ENCODE measurements around the gene TM9SF2. TPM values are rescaled to one million over a fixed set of nuclear protein-coding genes. Genes with fewer than 3 reads are reported as not detected.
"Not testable (repeated sequence)": the region's sequence is repeated elsewhere in the genome, so short reads cannot be mapped to it uniquely, and the experiment has no call there.

Gene TM9SF2
- polyA plus RNA-seq, 3 donors = 54.0 to 255 (median 218) TPM

- Histone ChIP-seq H3K36me3 (replicated peaks in 1 of 2; ENCODE audit: control insufficient read depth in 1 of 2, insufficient read depth in 2 of 2, low read length in 2 of 2) (no peaks in the 10 kb centered on the region), H3K4me1 (ENCODE audit: control insufficient read depth in 1 of 2, insufficient read depth in 2 of 2, low read length in 2 of 2) (peaks cover 33% of the 10 kb centered on the region in 2 donors), H3K27me3 (ENCODE audit: control insufficient read depth in 2 of 2, insufficient read depth in 2 of 2, low read length in 2 of 2) (no peaks in the 10 kb centered on the region), H3K9me3 (replicated peaks in 1 of 2; ENCODE audit: control insufficient read depth in 1 of 2, insufficient read depth in 1 of 2, low read length in 2 of 2) (peaks cover 0 to 2% of the 10 kb centered on the region in 2 donors), H3K79me2 (ENCODE audit: insufficient read depth, low read length) (no peaks in the 10 kb centered on the region), H3K9ac (ENCODE audit: insufficient read depth, low read length, poor library complexity, severe bottlenecking) (no peak overlapping the region), H3K4me2 (replicated peaks; ENCODE audit: extremely low read depth, low read length, poor library complexity, severe bottlenecking) (no peak overlapping the region), H3K4me3 (replicated peaks in 1 of 3; ENCODE audit: low read depth in 2 of 3, low read length in 3 of 3) (no peak overlapping the region), H4K20me1 (ENCODE audit: insufficient read depth, low read length) (no peaks in the 10 kb centered on the region), H3K27ac (ENCODE audit: low read depth in 1 of 2, low read length in 2 of 2) (no peak overlapping the region), H2AFZ (ENCODE audit: insufficient read depth, low read depth, low read length, poor library complexity, severe bottlenecking) (no peak overlapping the region)
- Mint-ChIP-seq H3K4me3 (no peak overlapping the region), H3K9me3 (peaks cover 0 to 6% (median 3%) of the 10 kb centered on the region in 7 donors), H3K27me3 (ENCODE audit: low read depth in 3 of 3) (no peaks in the 10 kb centered on the region), H3K4me1 (peaks cover 39% of the 10 kb centered on the region), H3K27ac (peak overlapping the region in 1 of 7 donors; percentile 8), H3K36me3 (peaks cover 11 to 17% of the 10 kb centered on the region in 2 donors)
- peak in 1 of 3 donors; percentile 35 for DNase-seq
- whole genome bisulfite sequencing (ENCODE audit: insufficient coverage) = no CpG with 5 or more reads among the region's 3 CpGs
- TF ChIP-seq CTCF (IDR thresholded peaks at IDR 0.05) = no peak
- intact Hi-C loops (cut with micrococcal nuclease) = no loop called here
Observed at GRCh38 chr13:99489028-99489427, 12.2 kb upstream of the TM9SF2 start.

DNA sequence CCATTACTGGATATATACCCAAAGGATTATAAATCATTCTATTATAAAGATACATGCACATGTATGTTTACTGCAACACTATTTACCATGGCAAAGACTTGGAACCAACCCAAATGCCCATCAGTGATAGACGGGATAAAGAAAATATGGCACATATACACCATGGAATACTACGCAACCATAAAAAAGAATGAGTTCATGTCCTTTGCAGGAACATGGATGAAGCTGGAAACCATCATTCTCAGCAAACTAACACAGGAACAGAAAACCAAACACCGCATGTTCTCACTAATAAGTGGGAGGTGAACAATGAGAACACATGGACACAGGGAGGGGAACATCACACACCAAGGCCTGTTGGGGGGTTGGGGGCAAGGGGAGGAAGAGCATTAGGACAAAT is 9.5 kb upstream of the TM9SF2 start:
- no CpG with 5 or more reads among the region's 3 CpGs for WGBS (ENCODE audit: insufficient coverage)
- DNase-seq; H3K27me3 Mint-ChIP-seq (ENCODE audit: low read depth in 3 of 3); H3K4me3 ChIP-seq (replicated peaks in 1 of 3; ENCODE audit: low read depth in 2 of 3, low read length in 3 of 3); H3K4me3 Mint-ChIP-seq; intact Hi-C loops (cut with micrococcal nuclease); H3K9me3 ChIP-seq (replicated peaks in 1 of 2; ENCODE audit: control insufficient read depth in 1 of 2, insufficient read depth in 1 of 2, low read length in 2 of 2); H3K4me2 ChIP-seq (replicated peaks; ENCODE audit: extremely low read depth, low read length, poor library complexity, severe bottlenecking); H2AFZ ChIP-seq (ENCODE audit: insufficient read depth, low read depth, low read length, poor library complexity, severe bottlenecking); H3K79me2 ChIP-seq (ENCODE audit: insufficient read depth, low read length); H3K27ac ChIP-seq (ENCODE audit: low read depth in 1 of 2, low read length in 2 of 2); H3K36me3 ChIP-seq (replicated peaks in 1 of 2; ENCODE audit: control insufficient read depth in 1 of 2, insufficient read depth in 2 of 2, low read length in 2 of 2); H3K27ac Mint-ChIP-seq; H4K20me1 ChIP-seq (ENCODE audit: insufficient read depth, low read length); H3K27me3 ChIP-seq (ENCODE audit: control insufficient read depth in 2 of 2, insufficient read depth in 2 of 2, low read length in 2 of 2); H3K9me3 Mint-ChIP-seq; H3K9ac ChIP-seq (ENCODE audit: insufficient read depth, low read length, poor library complexity, severe bottlenecking): not testable (repeated sequence)
- H3K4me1 Mint-ChIP-seq = peaks cover 42% of the 10 kb centered on the region
- peaks cover 8 to 14% of the 10 kb centered on the region in 2 donors for H3K36me3 Mint-ChIP-seq
- peaks cover 30 to 32% of the 10 kb centered on the region in 2 donors for H3K4me1 ChIP-seq (ENCODE audit: control insufficient read depth in 1 of 2, insufficient read depth in 2 of 2, low read length in 2 of 2)

Measured in CD14-positive monocyte (primary cell).